Stimulated activated CD4-positive, alpha-beta T cell treated with anti-CD3 and anti-CD28 coated beads, TNF-alpha, amount 100 ng/mL, for 24 hours (primary cell): ENCODE data around the gene EPS15.
"Not testable (repeated sequence)": the region's sequence is repeated elsewhere in the genome, so short reads cannot be mapped to it uniquely, and the experiment has no call there.

Experiments
- DNase-seq, 3 experiments: peaks; one replicate each; pipeline ENCODE4 v3.0.0-alpha.2; 2020; ENCODE audit warnings: low read depth in 3 of 3

EPS15 gene

GRCh38 chr1:51423073-51423821, 95.8 kb downstream of the EPS15 start:
- no peak for DNase-seq

GRCh38 chr1:51422367-51423072, 96.5 kb downstream of the EPS15 start:
- DNase-seq: no peak

- no peak for DNase-seq
Observed at GRCh38 chr1:51421964-51422363, 97.1 kb downstream of the EPS15 start.

GRCh38 chr1:51420867-51421627, 98.0 kb downstream of the EPS15 start:
- DNase-seq: no peak

GRCh38 chr1:51418384-51418959, 100.6 kb downstream of the EPS15 start:
- DNase-seq: no peak

GRCh38 chr1:51417496-51418383, 101.3 kb downstream of the EPS15 start:
- DNase-seq: no peak

- no peak for DNase-seq
Observed at GRCh38 chr1:51416910-51417309, 102.2 kb downstream of the EPS15 start.

- DNase-seq: no peak
Observed at GRCh38 chr1:51415963-51416362, 103.1 kb downstream of the EPS15 start.

GRCh38 chr1:51414811-51415210, 104.3 kb downstream of the EPS15 start:
- DNase-seq: no peak

- not testable (repeated sequence) for DNase-seq
Observed at GRCh38 chr1:51411820-51412219, 107.2 kb downstream of the EPS15 start.

GRCh38 chr1:51410568-51411460, 108.3 kb downstream of the EPS15 start:
- DNase-seq: no peak

- not testable (repeated sequence) for DNase-seq
Observed at GRCh38 chr1:51409755-51410541, 109.1 kb downstream of the EPS15 start.

- no peak for DNase-seq
Observed at GRCh38 chr1:51392241-51392640, 126.8 kb downstream of the EPS15 start.

GRCh38 chr1:51390641-51391040, 128.4 kb downstream of the EPS15 start:
- DNase-seq: not testable (repeated sequence)

- DNase-seq: not testable (repeated sequence)
Observed at GRCh38 chr1:51387288-51387687, 131.8 kb downstream of the EPS15 start.

GRCh38 chr1:51386259-51386658, 132.8 kb downstream of the EPS15 start:
- DNase-seq: not testable (repeated sequence)

GRCh38 chr1:51385776-51386175, 133.3 kb downstream of the EPS15 start:
- no peak for DNase-seq

- DNase-seq: no peak
Observed at GRCh38 chr1:51381964-51382363, 137.1 kb downstream of the EPS15 start.

- no peak for DNase-seq
Observed at GRCh38 chr1:51380936-51381335, 138.1 kb downstream of the EPS15 start.
